ENCODE results near the gene UBTD2. TPM values are rescaled to one million over a fixed set of nuclear protein-coding genes. Genes with fewer than 3 reads are reported as not detected.
A peak's percentile ranks its signal among the peaks of the same experiment; 100 is the strongest.

UBTD2 gene
- total RNA-seq, 2 experiments from 2014 or later: 7.3 to 8.7 TPM

DNA sequence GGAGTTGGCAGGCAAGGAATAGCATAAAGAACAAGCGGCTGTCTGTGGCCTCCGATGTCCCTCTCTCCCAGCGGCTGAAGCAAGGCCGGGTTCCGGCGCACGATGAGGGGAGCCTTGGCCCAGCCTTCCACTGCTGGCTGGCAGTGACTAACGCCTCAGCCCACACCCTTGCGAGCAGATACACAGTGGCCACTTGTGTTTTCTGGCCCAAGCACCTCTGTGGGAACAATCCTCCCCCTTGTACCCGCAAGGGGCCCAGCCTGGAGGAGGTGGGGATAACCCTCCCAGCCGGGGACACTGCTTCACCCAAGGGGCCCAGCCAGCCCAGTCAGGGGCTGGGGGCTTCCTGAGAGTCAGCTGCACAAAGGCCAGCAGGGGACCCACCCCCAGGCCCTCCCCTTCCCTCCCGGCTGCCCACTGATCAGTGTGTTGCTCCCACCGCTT is 118.8 kb downstream of the UBTD2 start:
- DNase-seq (no peak), ATAC-seq (no peak)
- Mint-ChIP-seq H3K4me1 (peaks cover 55% of the 10 kb centered on the region), H3K4me3 (no peak overlapping the region), H3K27ac (no peak overlapping the region), H3K36me3 (peaks cover 28% of the 10 kb centered on the region), H3K9me3 (ENCODE audit: low read depth) (no peaks in the 10 kb centered on the region), H3K27me3 (no peaks in the 10 kb centered on the region)
- CTCF ChIA-PET: no interaction called here

DNA sequence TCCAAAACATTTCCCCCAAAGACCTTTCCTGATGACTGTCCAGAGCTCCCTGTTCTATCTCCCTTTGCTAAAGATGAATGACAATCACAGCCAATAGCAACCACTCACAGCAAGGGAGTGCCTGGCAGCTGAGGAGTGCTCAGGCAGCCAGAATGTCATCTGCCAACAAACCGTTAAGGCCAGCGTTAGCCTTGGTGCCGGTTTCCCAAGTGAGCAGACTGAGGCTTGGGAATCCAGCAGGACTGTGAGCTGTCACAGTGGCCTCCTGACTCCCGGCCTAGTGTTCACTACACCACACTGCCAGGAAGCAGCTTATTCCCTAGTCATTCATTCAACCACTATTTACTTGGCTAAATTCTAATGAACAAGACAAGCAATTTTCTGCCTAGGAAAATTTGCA is 120.2 kb downstream of the UBTD2 start:
- CTCF ChIA-PET: interaction anchor here (1.0 to 1.2 kb wide), 2 partner anchors 10 to 25 kb away, joined by 3 to 4 read pairs; partner anchors contain the start of gene STK10
- Mint-ChIP-seq H3K27ac (no peak overlapping the region), H3K27me3 (no peaks in the 10 kb centered on the region), H3K36me3 (peaks cover 26% of the 10 kb centered on the region), H3K4me3 (no peak overlapping the region), H3K4me1 (peaks cover 52% of the 10 kb centered on the region), H3K9me3 (ENCODE audit: low read depth) (no peaks in the 10 kb centered on the region)
- ATAC-seq (no peak), DNase-seq (no peak)

DNA sequence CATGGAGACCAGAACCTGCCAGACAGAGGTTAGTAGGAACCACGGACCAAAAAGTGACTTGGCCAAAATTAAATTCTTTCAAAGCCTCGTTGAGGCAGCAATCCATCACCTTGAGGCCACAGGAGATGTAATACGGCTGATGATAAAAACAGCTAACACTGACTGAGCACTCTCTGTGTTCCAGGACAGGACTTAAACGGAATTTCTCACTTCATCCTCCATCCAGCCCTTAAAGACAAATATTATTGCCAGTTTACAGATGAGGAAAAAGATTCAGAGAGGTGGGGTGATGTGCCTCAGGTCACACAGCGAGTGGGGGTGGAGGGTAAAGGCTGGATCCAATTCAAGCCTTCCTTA is 120.6 kb downstream of the UBTD2 start:
- Mint-ChIP-seq H3K27ac (no peak overlapping the region), H3K4me1 (peaks cover 51% of the 10 kb centered on the region), H3K27me3 (no peaks in the 10 kb centered on the region), H3K36me3 (peaks cover 29% of the 10 kb centered on the region), H3K9me3 (ENCODE audit: low read depth) (no peaks in the 10 kb centered on the region), H3K4me3 (no peak overlapping the region)
- CTCF ChIA-PET: interaction anchor here (1.0 to 1.5 kb wide), 3 partner anchors 10 to 26 kb away, joined by 3 to 4 read pairs (median 3); partner anchors contain the start of gene STK10
- no peak for DNase-seq
- ATAC-seq: no peak

DNA sequence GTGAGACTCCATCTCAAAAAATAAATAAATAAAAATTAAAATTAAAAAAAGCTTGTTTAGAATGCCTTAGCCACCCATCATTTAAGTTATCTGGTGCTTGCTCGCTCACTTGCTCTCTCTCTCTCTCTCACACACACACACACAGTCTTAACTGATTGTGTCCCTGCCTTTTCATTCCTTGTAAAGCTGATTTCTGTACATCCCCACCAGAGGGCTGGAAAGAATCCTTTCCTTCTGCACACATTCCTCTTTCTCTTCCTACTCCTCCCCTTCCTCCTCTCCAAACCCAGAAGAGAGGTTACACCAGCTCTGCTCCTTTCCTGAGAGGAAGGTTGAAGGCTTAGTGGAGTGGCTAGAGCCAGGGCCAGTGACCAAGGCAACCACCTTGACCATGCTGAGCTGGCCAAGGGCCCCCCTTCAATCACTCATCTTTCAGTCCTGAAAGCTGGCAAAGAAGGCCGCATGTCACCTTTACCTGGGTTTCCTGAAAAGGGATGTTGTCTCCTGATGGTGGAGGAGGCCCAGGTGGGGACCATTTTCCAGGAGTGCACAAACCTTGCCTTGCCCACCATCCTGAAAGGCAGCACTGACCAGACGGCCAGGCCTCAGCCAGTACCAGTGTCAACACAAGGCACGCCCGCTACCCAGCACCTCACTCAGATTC is 121.1 kb downstream of the UBTD2 start:
- peaks cover 48% of the 10 kb centered on the region for H3K4me1 Mint-ChIP-seq
- DNase-seq (no peak), ATAC-seq (no peak)
- H3K27me3 Mint-ChIP-seq: no peaks in the 10 kb centered on the region
- CTCF ChIA-PET: interaction anchor here (1.2 to 1.5 kb wide), 3 partner anchors 10 to 12 kb away, joined by 3 to 6 read pairs (median 4); no protein-coding TSS in a partner anchor
- H3K4me3 Mint-ChIP-seq: no peak overlapping the region
- peaks cover 31% of the 10 kb centered on the region for H3K36me3 Mint-ChIP-seq
- peak overlapping the region; percentile 41 for H3K27ac Mint-ChIP-seq
- no peaks in the 10 kb centered on the region for H3K9me3 Mint-ChIP-seq (ENCODE audit: low read depth)

DNA sequence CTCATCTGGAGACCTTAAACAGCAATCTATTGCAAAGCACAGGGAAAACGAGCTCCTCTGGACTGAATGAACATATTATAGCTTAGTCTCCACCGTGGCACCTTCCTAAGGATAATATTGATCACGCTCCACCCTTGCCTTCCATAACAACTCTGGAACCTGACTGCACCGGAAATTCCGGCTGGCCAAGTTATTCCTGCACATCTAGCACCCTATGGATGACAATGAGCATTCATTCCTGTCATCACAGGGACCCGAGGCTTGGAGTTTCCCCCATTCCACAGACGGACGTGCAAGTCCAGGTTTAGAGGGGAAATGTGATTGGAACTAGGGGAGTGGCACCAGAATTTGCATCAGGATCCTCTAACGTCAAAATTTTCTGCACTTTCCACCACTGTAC is 123.1 kb downstream of the UBTD2 start:
- no peak for DNase-seq
- CTCF ChIA-PET: no interaction called here
- Mint-ChIP-seq H3K4me1 (peaks cover 44% of the 10 kb centered on the region), H3K27me3 (no peaks in the 10 kb centered on the region), H3K27ac (no peak overlapping the region), H3K36me3 (peaks cover 36% of the 10 kb centered on the region), H3K4me3 (no peak overlapping the region), H3K9me3 (ENCODE audit: low read depth) (no peaks in the 10 kb centered on the region)
- no peak for ATAC-seq

Other genes starting within 250 kb of the UBTD2 start
- 100 to 1,000 TPM; 223 to 327 TPM for gene STK10, start 95.5 kb downstream of the UBTD2 start, total RNA-seq
- not detected for gene EFCAB9, start 89.6 kb downstream of the UBTD2 start, total RNA-seq
- gene SH3PXD2B, start 170.8 kb upstream of the UBTD2 start, total RNA-seq: under 1 TPM; 0.06 to 0.12 TPM

Data from activated CD8-positive, alpha-beta memory T cell treated with anti-CD3 and anti-CD28 coated beads, Interleukin-2, amount 10 ng/mL, durations not matched to agents 7 days and 5 days (primary cell).